ENCODE results near the gene TCF12. TPM values are rescaled to one million over a fixed set of nuclear protein-coding genes. Genes with fewer than 3 reads are reported as not detected.

The TCF12 gene
- total and polyA plus RNA-seq, 2 of the 8 experiments (the other 6 are each of a cell fraction or from before 2014, with no cell fraction given), result 85.8 to 101 TPM

GRCh38 chr15:57283774-57284503, 365.5 kb downstream of the TCF12 start (continued):
- TF ChIP-seq BACH1 (IDR thresholded peaks at IDR 0.05; ENCODE audit: low read length), result no peak
